Fibroblast of lung (primary cell): ENCODE data around the gene TMCC2.

ENCODE experiments used
- EZH2 ChIP-seq: IDR thresholded peaks from 2 replicates; pipeline ENCODE4 v1.5.1; 2012; ENCODE audit warnings: low read length, control low read depth, mild to moderate bottlenecking; ENCODE audit errors: missing control alignments
- TF ChIP-seq, protein P1 (sequence below), 2 donors: IDR thresholded peaks in 1 of 2; conservative IDR thresholded peaks in 1 of 2; 1 replicate in 1 of 2; 2 replicates in 1 of 2; pipeline ENCODE4 v1.5.1; 2011 to 2012; ENCODE audit warnings: low read length in 2 of 2, control low read depth in 1 of 2, inconsistent platforms in 1 of 2, low read depth in 1 of 2, mild to moderate bottlenecking in 1 of 2

DNA sequence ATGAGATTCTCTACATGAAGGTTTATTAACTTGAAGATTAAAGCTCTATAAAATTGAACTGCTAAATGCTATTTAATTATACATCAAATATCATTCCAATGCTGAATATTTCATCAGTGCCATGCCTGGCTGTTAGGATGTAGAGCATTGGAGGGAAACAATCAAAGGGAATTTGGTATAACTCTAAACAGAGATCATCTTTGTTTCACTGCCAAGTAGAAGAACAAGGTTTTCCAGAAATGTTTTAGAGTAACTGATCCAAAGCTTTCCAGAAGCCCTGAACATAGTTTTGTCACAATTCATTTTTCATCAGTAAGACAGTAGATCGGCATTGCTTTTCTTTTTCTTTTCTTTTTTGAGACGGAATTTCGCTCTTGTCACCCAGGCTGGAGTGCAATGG is 10.3 kb upstream of the TMCC2 start:
- TF ChIP-seq, protein P1, sequence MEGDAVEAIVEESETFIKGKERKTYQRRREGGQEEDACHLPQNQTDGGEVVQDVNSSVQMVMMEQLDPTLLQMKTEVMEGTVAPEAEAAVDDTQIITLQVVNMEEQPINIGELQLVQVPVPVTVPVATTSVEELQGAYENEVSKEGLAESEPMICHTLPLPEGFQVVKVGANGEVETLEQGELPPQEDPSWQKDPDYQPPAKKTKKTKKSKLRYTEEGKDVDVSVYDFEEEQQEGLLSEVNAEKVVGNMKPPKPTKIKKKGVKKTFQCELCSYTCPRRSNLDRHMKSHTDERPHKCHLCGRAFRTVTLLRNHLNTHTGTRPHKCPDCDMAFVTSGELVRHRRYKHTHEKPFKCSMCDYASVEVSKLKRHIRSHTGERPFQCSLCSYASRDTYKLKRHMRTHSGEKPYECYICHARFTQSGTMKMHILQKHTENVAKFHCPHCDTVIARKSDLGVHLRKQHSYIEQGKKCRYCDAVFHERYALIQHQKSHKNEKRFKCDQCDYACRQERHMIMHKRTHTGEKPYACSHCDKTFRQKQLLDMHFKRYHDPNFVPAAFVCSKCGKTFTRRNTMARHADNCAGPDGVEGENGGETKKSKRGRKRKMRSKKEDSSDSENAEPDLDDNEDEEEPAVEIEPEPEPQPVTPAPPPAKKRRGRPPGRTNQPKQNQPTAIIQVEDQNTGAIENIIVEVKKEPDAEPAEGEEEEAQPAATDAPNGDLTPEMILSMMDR (conservative IDR thresholded peaks at IDR 0.05 in 1 of 2, IDR thresholded peaks at IDR 0.05 in 1 of 2; ENCODE audit: low read depth in 1 of 2, low read length in 2 of 2): no peak
- no peak for TF ChIP-seq EZH2
